Colonic mucosa (tissue), 4 donors: ENCODE results near the gene GPX8. TPM values are rescaled to one million over a fixed set of nuclear protein-coding genes. Genes with fewer than 3 reads are reported as not detected.

ENCODE experiments used
- DNase-seq: peaks from one replicate; pipeline ENCODE4 v3.0.0-alpha.2; 2020
- H3K27ac ChIP-seq: fragments of 200-600 bp; one replicate; pipeline ENCODE4 v1.8.0; 2021
- H3K27me3 ChIP-seq: fragments of 200-600 bp; one replicate; pipeline ENCODE4 v1.8.0; 2021
- H3K36me3 ChIP-seq: fragments of 200-600 bp; one replicate; pipeline ENCODE4 v1.8.0; 2021
- H3K4me1 ChIP-seq: fragments of 200-600 bp; one replicate; pipeline ENCODE4 v1.8.0; 2021; ENCODE audit warnings: mild to moderate bottlenecking
- H3K4me3 ChIP-seq: fragments of 200-600 bp; one replicate; pipeline ENCODE4 v1.8.0; 2021
- H3K9ac ChIP-seq, 2 donors: one replicate each; pipeline ENCODE4 v1.7.0; 2013; ENCODE audit warnings: control low read depth in 2 of 2, low read depth in 2 of 2, low read length in 2 of 2
- H3K9me3 ChIP-seq: fragments of 200-600 bp; one replicate; pipeline ENCODE4 v1.8.0; 2021
- CTCF ChIP-seq: fragments of 200-600 bp; IDR thresholded peaks from one replicate; pipeline ENCODE4 v1.8.0; 2022; ENCODE audit warnings: antibody characterized with exemption, mild to moderate bottlenecking
- intact Hi-C: fragments of 100-400 bp; cut with DNase I; formaldehyde crosslinking; loops from one replicate; pipeline ENCODE4 v1.14.1; 2022
- total RNA-seq, 2 donors: library from RNA; stranded (reverse); fragmentation: NEBNext Ultra II Directional in 1 of 2; extraction: Animal tissue kit (Norgen Biotek cat#: 25700) in 1 of 2; gene quantifications; one replicate each; pipeline ENCODE4 v1.2.1, GENCODE V29; 2021
- donor health status: healthy.
- donor health status: DM: no; HTN: no; CAD: no.
- donor health status: DM: no; HTN: no; CAD: no.

The GPX8 gene
- 1 to 10 TPM; 7.1 TPM for total RNA-seq

- peak within 1 kb of the TSS; percentile 21 for H3K27ac ChIP-seq
- intact Hi-C loops = loop anchor here (5.0 kb wide), 1 partner anchor 253 kb away; no protein-coding TSS in a partner anchor
- peak; percentile 29 for TF ChIP-seq CTCF
- H3K4me1 ChIP-seq = no peaks in the 10 kb centered on the region
- peak; percentile 36 for DNase-seq
- peak within 1 kb of the TSS in 1 of 2 donors; percentile 29 for H3K9ac ChIP-seq
- peak within 1 kb of the TSS; percentile 26 for H3K4me3 ChIP-seq
- no peaks in the 10 kb centered on the region for H3K9me3 ChIP-seq
- H3K27me3 ChIP-seq = no peaks in the 10 kb centered on the region
- no peaks in the 10 kb centered on the region for H3K36me3 ChIP-seq
These were observed at the start of gene GPX8 for GRCh38 chr5:55159763-55160492. Gene GPX8 (plus strand): TSS chr5:55160171. CDS start chr5:55160193, 22 bp downstream.

- intact Hi-C loops = no loop called here
- H3K27me3 ChIP-seq = no peaks in the 10 kb centered on the region
- no peaks in the 10 kb centered on the region for H3K36me3 ChIP-seq
- no peak overlapping the region for H3K4me3 ChIP-seq
- no peak overlapping the region for H3K9ac ChIP-seq
- H3K27ac ChIP-seq = no peak overlapping the region
- DNase-seq = no peak
- H3K4me1 ChIP-seq = no peaks in the 10 kb centered on the region
- no peaks in the 10 kb centered on the region for H3K9me3 ChIP-seq
- no peak for TF ChIP-seq CTCF
These were observed 49.8 kb upstream of the GPX8 start for GRCh38 chr5:55110217-55110616.

GRCh38 chr5:55113327-55113726 is 46.6 kb upstream of the GPX8 start:
- H3K27me3 ChIP-seq = no peaks in the 10 kb centered on the region
- H3K4me1 ChIP-seq = no peaks in the 10 kb centered on the region
- intact Hi-C loops = no loop called here
- no peak overlapping the region for H3K9ac ChIP-seq
- no peak for TF ChIP-seq CTCF
- no peak for DNase-seq
- H3K27ac ChIP-seq = no peak overlapping the region
- no peaks in the 10 kb centered on the region for H3K9me3 ChIP-seq
- no peaks in the 10 kb centered on the region for H3K36me3 ChIP-seq
- no peak overlapping the region for H3K4me3 ChIP-seq

- intact Hi-C loops = no loop called here
These were observed 45.9 kb upstream of the GPX8 start for GRCh38 chr5:55114061-55114460.

GRCh38 chr5:55123365-55123764 is 36.6 kb upstream of the GPX8 start:
- intact Hi-C loops = no loop called here
- no peak overlapping the region for H3K4me3 ChIP-seq
- H3K9ac ChIP-seq = no peak overlapping the region
- H3K9me3 ChIP-seq = no peaks in the 10 kb centered on the region
- no peak overlapping the region for H3K27ac ChIP-seq
- DNase-seq = no peak
- no peaks in the 10 kb centered on the region for H3K27me3 ChIP-seq
- TF ChIP-seq CTCF = no peak
- no peaks in the 10 kb centered on the region for H3K4me1 ChIP-seq
- H3K36me3 ChIP-seq = no peaks in the 10 kb centered on the region

More at GRCh38 chr5:55114061-55114460, 45.9 kb upstream of the GPX8 start:
- no peak overlapping the region for H3K9ac ChIP-seq
- no peak for DNase-seq
- H3K4me3 ChIP-seq = no peak overlapping the region
- H3K27ac ChIP-seq = no peak overlapping the region
- H3K36me3 ChIP-seq = no peaks in the 10 kb centered on the region
- no peaks in the 10 kb centered on the region for H3K9me3 ChIP-seq
- no peaks in the 10 kb centered on the region for H3K27me3 ChIP-seq
- TF ChIP-seq CTCF = no peak
- H3K4me1 ChIP-seq = no peaks in the 10 kb centered on the region
